ENCODE results near the gene MAP2K5. TPM values are rescaled to one million over a fixed set of nuclear protein-coding genes. Genes with fewer than 3 reads are reported as not detected.

Gene MAP2K5
- total RNA-seq, 1 experiment from 2014 or later, result 15.0 TPM

DNA sequence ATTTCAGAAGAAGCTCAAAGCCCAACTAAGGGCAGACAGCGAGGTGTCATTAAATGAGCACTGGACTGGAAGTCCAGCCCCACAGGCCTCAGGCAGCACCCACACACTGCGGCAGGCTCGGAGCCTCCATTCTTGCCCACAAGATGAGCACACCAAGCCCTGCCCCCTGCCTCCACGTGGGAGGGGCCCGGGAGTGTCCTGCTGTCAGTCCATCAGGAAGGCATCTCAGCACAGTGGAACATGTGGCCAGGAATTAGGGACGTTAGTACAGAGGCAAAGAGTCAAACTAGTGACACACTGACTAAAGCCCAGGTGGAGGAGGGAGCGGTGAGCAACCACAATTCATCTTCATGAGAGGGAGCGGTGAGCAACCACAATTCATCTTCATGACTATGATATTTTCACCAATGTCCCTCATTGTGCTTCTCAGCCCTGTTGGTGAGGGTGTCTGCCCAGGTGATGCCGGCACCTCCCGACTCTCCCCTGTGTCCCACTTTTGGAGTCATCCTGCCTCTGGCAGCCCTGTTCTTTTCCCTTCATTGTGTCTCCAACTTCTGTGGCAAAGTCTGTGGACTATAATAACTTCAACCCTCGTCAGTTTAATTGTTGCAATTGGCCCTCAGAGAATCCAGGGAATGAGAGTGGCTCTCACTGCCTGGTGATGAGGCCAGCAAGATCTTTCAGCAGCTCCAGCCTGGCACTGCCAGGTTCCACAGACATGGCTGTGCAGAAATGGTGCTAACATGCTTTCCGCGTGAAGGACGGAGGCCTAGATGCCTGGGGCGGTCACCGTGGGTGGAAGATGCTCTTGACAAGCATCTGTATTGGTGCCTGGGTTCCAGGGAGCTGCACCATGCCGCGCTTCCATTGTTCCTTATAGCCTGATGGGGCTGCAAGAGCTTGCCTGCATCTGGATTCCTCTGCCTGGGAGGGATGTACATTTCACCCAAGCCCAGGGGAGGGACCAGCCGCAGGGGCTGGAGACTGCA lies 259.7 kb downstream of the MAP2K5 start:
- no CpG with 5 or more reads among the region's 19 CpGs for WGBS (ENCODE audit: extremely low coverage, insufficient read length, low lambda C conversion rate)
- no peak overlapping the region for H2BK20ac ChIP-seq (ENCODE audit: low read depth, low read length, poor library complexity, severe bottlenecking)
- H4K5ac ChIP-seq (ENCODE audit: insufficient read length, low read depth, low read length), result no peak overlapping the region
- no peak for DNase-seq
- no peak overlapping the region for H2BK12ac ChIP-seq (ENCODE audit: insufficient read length, low read depth, low read length)
- H3K9me3 ChIP-seq (ENCODE audit: control insufficient read depth, low read depth, low read length), result no peaks in the 10 kb centered on the region
- no peaks in the 10 kb centered on the region for H3K79me1 ChIP-seq (ENCODE audit: insufficient read depth, low read depth, low read length, poor library complexity, severe bottlenecking)
- no peak overlapping the region for H3K4me2 ChIP-seq (ENCODE audit: insufficient read depth, insufficient read length, low read length)
- H3K23ac ChIP-seq (ENCODE audit: insufficient read length, low read depth, low read length), result no peak overlapping the region
- H2BK15ac ChIP-seq (ENCODE audit: low read depth, low read length), result no peak overlapping the region
- H4K91ac ChIP-seq (ENCODE audit: insufficient read length, low read depth, low read length), result no peak overlapping the region
- H3K4ac ChIP-seq (ENCODE audit: low read depth, low read length), result no peak overlapping the region
- peaks cover 2% of the 10 kb centered on the region; the same call in 1 of the 2 replicates for H3K4me1 ChIP-seq (ENCODE audit: insufficient read depth, low read length)
- no peak overlapping the region for H3T11ph ChIP-seq (ENCODE audit: low read length)
- Mint-ChIP-seq H3K36me3 (ENCODE audit: insufficient read depth in 1 of 3, low read depth in 3 of 3) (no peaks in the 10 kb centered on the region; a peak in 1 of 7 replicates), H3K27ac (no peak overlapping the region), H3K9me3 (no peaks in the 10 kb centered on the region), H3K4me3 (no peak overlapping the region), H3K4me1 (peaks cover 20 to 30% of the 10 kb centered on the region in 2 experiments), H3K27me3 (ENCODE audit: low read depth) (no peaks in the 10 kb centered on the region; the same call in 1 of the 2 replicates)
- no peak overlapping the region for H2BK5ac ChIP-seq (ENCODE audit: insufficient read length, low read length)
- no peak overlapping the region for H3K14ac ChIP-seq (ENCODE audit: insufficient read depth, low read length)
- H3K18ac ChIP-seq (ENCODE audit: insufficient read length, low read depth, low read length), result no peak overlapping the region
- H3K79me2 ChIP-seq (ENCODE audit: insufficient read depth, low read length), result no peaks in the 10 kb centered on the region
- no peaks in the 10 kb centered on the region for H3K23me2 ChIP-seq (ENCODE audit: insufficient read length, low read depth, low read length, poor library complexity, severe bottlenecking)
- TF ChIP-seq, protein P1, sequence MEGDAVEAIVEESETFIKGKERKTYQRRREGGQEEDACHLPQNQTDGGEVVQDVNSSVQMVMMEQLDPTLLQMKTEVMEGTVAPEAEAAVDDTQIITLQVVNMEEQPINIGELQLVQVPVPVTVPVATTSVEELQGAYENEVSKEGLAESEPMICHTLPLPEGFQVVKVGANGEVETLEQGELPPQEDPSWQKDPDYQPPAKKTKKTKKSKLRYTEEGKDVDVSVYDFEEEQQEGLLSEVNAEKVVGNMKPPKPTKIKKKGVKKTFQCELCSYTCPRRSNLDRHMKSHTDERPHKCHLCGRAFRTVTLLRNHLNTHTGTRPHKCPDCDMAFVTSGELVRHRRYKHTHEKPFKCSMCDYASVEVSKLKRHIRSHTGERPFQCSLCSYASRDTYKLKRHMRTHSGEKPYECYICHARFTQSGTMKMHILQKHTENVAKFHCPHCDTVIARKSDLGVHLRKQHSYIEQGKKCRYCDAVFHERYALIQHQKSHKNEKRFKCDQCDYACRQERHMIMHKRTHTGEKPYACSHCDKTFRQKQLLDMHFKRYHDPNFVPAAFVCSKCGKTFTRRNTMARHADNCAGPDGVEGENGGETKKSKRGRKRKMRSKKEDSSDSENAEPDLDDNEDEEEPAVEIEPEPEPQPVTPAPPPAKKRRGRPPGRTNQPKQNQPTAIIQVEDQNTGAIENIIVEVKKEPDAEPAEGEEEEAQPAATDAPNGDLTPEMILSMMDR (conservative IDR thresholded peaks at IDR 0.05), result no peak
- no peak overlapping the region for H4K8ac ChIP-seq (replicated peaks; ENCODE audit: insufficient read length, low read depth, low read length)
- H3K27ac ChIP-seq (ENCODE audit: insufficient read length, low read depth, low read length), result no peak overlapping the region
- H3K9ac ChIP-seq (ENCODE audit: extremely low read depth, insufficient read length, low read length), result no peak overlapping the region
- H2AK5ac ChIP-seq (ENCODE audit: insufficient read length, low read length), result no peak overlapping the region
- H3K56ac ChIP-seq (ENCODE audit: insufficient read length, low read depth, low read length), result no peak overlapping the region
- H2AFZ ChIP-seq (ENCODE audit: low read length), result no peak overlapping the region
- H3K27me3 ChIP-seq (ENCODE audit: insufficient read depth, low read length), result no peaks in the 10 kb centered on the region
- no peaks in the 10 kb centered on the region for H4K20me1 ChIP-seq (ENCODE audit: control insufficient read depth, insufficient read depth, insufficient read length)
- H2BK120ac ChIP-seq (ENCODE audit: low read depth, low read length, poor library complexity, severe bottlenecking), result no peak overlapping the region
